Activated CD4-positive, alpha-beta memory T cell treated with anti-CD3 and anti-CD28 coated beads, Interleukin-2, amount 10 ng/mL, durations not matched to agents 7 days and 5 days (primary cell): ENCODE results near the gene KCNN3. TPM values are rescaled to one million over a fixed set of nuclear protein-coding genes. Genes with fewer than 3 reads are reported as not detected.

Source experiments
- CTCF ChIA-PET: fragments of 350-600 bp; sonication (Branson Sonifier 250); formaldehyde crosslinking; loops from one replicate; lab custom pipeline; 2021; ENCODE audit warnings: antibody characterized with exemption, inconsistent platforms; lab: Charles Lee
- POLR2A ChIA-PET: fragments of 350-600 bp; sonication (Branson Sonifier 250); formaldehyde crosslinking; loops from one replicate; lab custom pipeline; 2021; ENCODE audit warnings: antibody characterized with exemption; lab: Charles Lee
- DNase-seq: peaks from one replicate; pipeline ENCODE4 v3.0.0-alpha.2; 2020
- H3K27ac Mint-ChIP-seq: one replicate; pipeline ENCODE4 v1.8.0; 2021; ENCODE audit warnings: mild to moderate bottlenecking, mixed read lengths
- H3K27me3 Mint-ChIP-seq: one replicate; pipeline ENCODE4 v1.8.0; 2021; ENCODE audit warnings: mixed read lengths
- H3K36me3 Mint-ChIP-seq: one replicate; pipeline ENCODE4 v1.8.0; 2021; ENCODE audit warnings: low read depth, mixed read lengths
- H3K4me1 Mint-ChIP-seq: one replicate; pipeline ENCODE4 v1.8.0; 2021; ENCODE audit warnings: mixed read lengths
- H3K4me3 Mint-ChIP-seq: one replicate; pipeline ENCODE4 v1.8.0; 2021; ENCODE audit warnings: mild to moderate bottlenecking, mixed read lengths
- H3K9me3 Mint-ChIP-seq: one replicate; pipeline ENCODE4 v1.8.0; 2021; ENCODE audit warnings: mixed read lengths
- total RNA-seq, 2 experiments: library from RNA; stranded (reverse); gene quantifications; one replicate each; pipeline ENCODE4 v1.2.3, GENCODE V29; 2021

The KCNN3 gene
- total RNA-seq, 2 experiments from 2014 or later, result 0.10 TPM; not detected in 1

- CTCF ChIA-PET, result no interaction called here
- POLR2A ChIA-PET, result no interaction called here
- no peak for DNase-seq
Measured at GRCh38 chr1:154770897-154771594, 99.0 kb downstream of the KCNN3 start.

DNA sequence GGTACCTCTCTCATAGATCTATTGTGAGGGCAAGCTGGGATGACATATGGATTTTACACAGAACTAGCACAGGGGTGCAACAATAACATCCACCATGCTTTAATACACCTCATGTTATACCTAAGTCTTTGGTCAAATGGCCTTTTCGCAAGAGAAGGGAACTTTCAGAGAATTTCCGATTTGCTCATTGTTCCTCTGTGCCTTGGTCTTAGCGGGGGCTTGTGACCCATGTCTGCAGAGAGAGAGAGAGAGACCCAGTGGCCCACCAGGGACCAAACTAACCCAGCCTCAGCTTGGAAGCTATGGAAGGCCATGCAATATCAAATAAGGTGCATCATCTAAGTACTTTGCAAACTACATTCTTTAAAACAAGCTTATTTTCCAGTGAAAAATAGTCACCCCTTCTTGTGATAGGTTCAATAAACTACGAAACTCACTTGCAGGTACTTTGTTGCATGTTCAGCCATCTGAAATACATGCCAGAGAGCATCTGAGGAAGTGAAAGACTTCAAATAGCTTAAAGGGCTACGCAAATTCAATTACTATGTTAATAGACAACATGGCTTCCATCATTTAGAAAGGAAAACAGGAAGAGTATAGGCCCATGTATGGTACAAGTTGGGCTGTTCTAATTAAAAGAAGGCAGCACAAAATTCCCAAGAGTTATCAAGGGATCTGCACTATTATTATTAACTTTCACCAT, 100.7 kb downstream of the KCNN3 start:
- CTCF ChIA-PET, result interaction anchor here (0.6 to 1.7 kb wide), 4 partner anchors 8 to 718 kb away, joined by 3 to 5 read pairs (median 4); no protein-coding TSS in a partner anchor

More at GRCh38 chr1:154770897-154771594, 99.0 kb downstream of the KCNN3 start:
- Mint-ChIP-seq H3K4me3 (no peak overlapping the region), H3K36me3 (no peaks in the 10 kb centered on the region), H3K27ac (no peak overlapping the region), H3K4me1 (no peaks in the 10 kb centered on the region), H3K27me3 (peaks cover 11% of the 10 kb centered on the region), H3K9me3 (no peaks in the 10 kb centered on the region)

GRCh38 chr1:154768456-154769125, 101.5 kb downstream of the KCNN3 start:
- CTCF ChIA-PET, result interaction anchor here (1.4 to 1.7 kb wide), 3 partner anchors 8 to 23 kb away, joined by 4 to 5 read pairs (median 4); no protein-coding TSS in a partner anchor
- DNase-seq, result no peak
- Mint-ChIP-seq H3K4me3 (no peak overlapping the region), H3K9me3 (no peaks in the 10 kb centered on the region), H3K27ac (no peak overlapping the region), H3K4me1 (no peaks in the 10 kb centered on the region), H3K36me3 (no peaks in the 10 kb centered on the region), H3K27me3 (peaks cover 24% of the 10 kb centered on the region)
- POLR2A ChIA-PET, result no interaction called here

More for the DNA sequence above, 100.7 kb downstream of the KCNN3 start:
- POLR2A ChIA-PET, result interaction anchor here (1.0 kb wide), 1 partner anchor 15 kb away, joined by 3 read pairs; no protein-coding TSS in a partner anchor
- DNase-seq, result no peak
- no peaks in the 10 kb centered on the region for H3K36me3 Mint-ChIP-seq
- H3K27ac Mint-ChIP-seq, result no peak overlapping the region
- H3K27me3 Mint-ChIP-seq, result peaks cover 22% of the 10 kb centered on the region
- H3K4me3 Mint-ChIP-seq, result no peak overlapping the region
- no peaks in the 10 kb centered on the region for H3K4me1 Mint-ChIP-seq
- H3K9me3 Mint-ChIP-seq, result no peaks in the 10 kb centered on the region

GRCh38 chr1:154767315-154768240, 102.5 kb downstream of the KCNN3 start:
- H3K36me3 Mint-ChIP-seq, result no peaks in the 10 kb centered on the region
- H3K27ac Mint-ChIP-seq, result no peak overlapping the region
- H3K4me1 Mint-ChIP-seq, result no peaks in the 10 kb centered on the region
- no peaks in the 10 kb centered on the region for H3K9me3 Mint-ChIP-seq
- H3K4me3 Mint-ChIP-seq, result no peak overlapping the region
- CTCF ChIA-PET, result no interaction called here
- POLR2A ChIA-PET, result no interaction called here
- DNase-seq, result no peak
- peaks cover 30% of the 10 kb centered on the region for H3K27me3 Mint-ChIP-seq

- Mint-ChIP-seq H3K9me3 (no peaks in the 10 kb centered on the region), H3K36me3 (no peaks in the 10 kb centered on the region), H3K4me3 (no peak overlapping the region), H3K27me3 (peaks cover 35% of the 10 kb centered on the region), H3K27ac (no peak overlapping the region), H3K4me1 (no peaks in the 10 kb centered on the region)
- CTCF ChIA-PET, result no interaction called here
- POLR2A ChIA-PET, result no interaction called here
- no peak for DNase-seq
Measured at GRCh38 chr1:154765970-154766369, 104.1 kb downstream of the KCNN3 start.

- ChIA-PET CTCF (interaction anchor here (0.7 kb wide), 1 partner anchor 100 kb away, joined by 4 read pairs; no protein-coding TSS in a partner anchor), POLR2A (no interaction called here)
- Mint-ChIP-seq H3K36me3 (no peaks in the 10 kb centered on the region), H3K27me3 (peaks cover 35% of the 10 kb centered on the region), H3K27ac (no peak overlapping the region), H3K9me3 (no peaks in the 10 kb centered on the region), H3K4me1 (peaks cover 5% of the 10 kb centered on the region), H3K4me3 (no peak overlapping the region)
- no peak for DNase-seq
Measured at GRCh38 chr1:154764773-154765172, 105.3 kb downstream of the KCNN3 start.

- Mint-ChIP-seq H3K9me3 (no peaks in the 10 kb centered on the region), H3K27ac (no peak overlapping the region), H3K4me3 (no peak overlapping the region), H3K4me1 (peaks cover 11% of the 10 kb centered on the region), H3K27me3 (peaks cover 35% of the 10 kb centered on the region), H3K36me3 (no peaks in the 10 kb centered on the region)
- DNase-seq, result no peak
- ChIA-PET CTCF (no interaction called here), POLR2A (no interaction called here)
Measured at GRCh38 chr1:154764181-154764580, 105.9 kb downstream of the KCNN3 start.

DNA sequence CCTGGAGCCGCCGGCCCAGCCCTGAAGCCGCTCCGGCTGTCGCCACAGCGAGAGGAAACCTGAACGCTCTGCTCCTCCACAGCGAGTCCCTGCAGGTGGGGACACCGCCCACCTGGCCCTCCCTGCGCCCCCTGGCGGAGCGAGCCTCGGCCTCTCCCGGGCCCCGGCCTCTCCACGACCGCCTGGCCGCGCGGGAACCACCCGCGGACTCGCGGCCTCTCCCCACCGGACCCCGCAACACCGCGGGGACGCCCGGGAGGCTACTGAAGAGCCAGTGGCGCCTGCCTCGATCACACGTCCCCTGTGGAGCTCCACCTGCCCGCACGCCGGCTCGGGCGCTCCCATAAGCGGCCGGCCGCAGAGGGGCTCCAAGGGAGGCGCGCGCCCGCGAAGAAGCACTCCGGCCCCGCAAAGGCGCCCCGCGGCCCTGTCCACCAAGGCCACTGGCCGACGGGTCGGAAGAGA, 109.6 kb downstream of the KCNN3 start:
- ChIA-PET POLR2A (interaction anchor here (1.1 to 1.6 kb wide), 2 partner anchors 11 to 31 kb away, joined by 3 to 5 read pairs; no protein-coding TSS in a partner anchor), CTCF (interaction anchor here (0.7 to 3.0 kb wide), 23 partner anchors 9 to 279 kb away, joined by 3 to 19 read pairs (median 4); partner anchors contain the start of gene KCNN3)
- Mint-ChIP-seq H3K9me3 (no peaks in the 10 kb centered on the region), H3K36me3 (no peaks in the 10 kb centered on the region), H3K27ac (no peak overlapping the region), H3K4me3 (peak overlapping the region; percentile 40), H3K4me1 (peaks cover 34% of the 10 kb centered on the region), H3K27me3 (peaks cover 36% of the 10 kb centered on the region)
- DNase-seq, result peak; percentile 80

- H3K36me3 Mint-ChIP-seq, result no peaks in the 10 kb centered on the region
- ChIA-PET CTCF (interaction anchor here (0.6 to 3.0 kb wide), 18 partner anchors 9 to 478 kb away, joined by 3 to 19 read pairs (median 4); no protein-coding TSS in a partner anchor), POLR2A (interaction anchor here (1.0 to 1.1 kb wide), 2 partner anchors 11 to 14 kb away, joined by 3 read pairs; no protein-coding TSS in a partner anchor)
- H3K27ac Mint-ChIP-seq, result no peak overlapping the region
- no peak for DNase-seq
- no peak overlapping the region for H3K4me3 Mint-ChIP-seq
- peaks cover 35% of the 10 kb centered on the region for H3K27me3 Mint-ChIP-seq
- peaks cover 36% of the 10 kb centered on the region for H3K4me1 Mint-ChIP-seq
- H3K9me3 Mint-ChIP-seq, result no peaks in the 10 kb centered on the region
Measured at GRCh38 chr1:154759793-154760192, 110.3 kb downstream of the KCNN3 start.

DNA sequence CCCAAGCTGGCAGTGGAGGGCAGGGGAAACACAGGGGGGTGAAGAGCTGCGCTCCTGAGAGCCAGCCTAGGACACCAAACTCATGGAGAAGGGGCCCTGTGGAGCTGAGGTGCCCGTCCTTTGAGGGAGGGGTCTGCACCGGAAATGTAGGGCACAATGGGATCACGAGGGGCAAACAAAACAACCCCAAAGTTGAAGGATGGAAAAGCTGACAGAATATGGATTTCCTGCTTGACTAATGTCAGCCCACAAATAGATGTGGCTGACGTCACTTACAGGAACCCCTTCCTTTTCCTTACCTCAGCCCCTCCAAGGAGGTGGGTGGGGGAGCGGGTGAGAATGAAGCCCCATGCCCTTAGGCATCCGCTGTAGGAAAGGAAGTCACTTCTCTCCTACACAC, 110.9 kb downstream of the KCNN3 start:
- Mint-ChIP-seq H3K27ac (peak overlapping the region; percentile 20), H3K9me3 (no peaks in the 10 kb centered on the region), H3K36me3 (no peaks in the 10 kb centered on the region), H3K27me3 (peaks cover 38% of the 10 kb centered on the region), H3K4me3 (peak overlapping the region; percentile 14), H3K4me1 (peaks cover 36% of the 10 kb centered on the region)
- ChIA-PET POLR2A (interaction anchor here (1.0 to 1.1 kb wide), 2 partner anchors 11 to 14 kb away, joined by 3 read pairs; no protein-coding TSS in a partner anchor), CTCF (interaction anchor here (0.6 to 3.0 kb wide), 4 partner anchors 9 to 477 kb away, joined by 3 to 17 read pairs (median 8); no protein-coding TSS in a partner anchor)
- peak; percentile 64 for DNase-seq

- H3K9me3 Mint-ChIP-seq, result no peaks in the 10 kb centered on the region
- H3K27me3 Mint-ChIP-seq, result peaks cover 39% of the 10 kb centered on the region
- H3K4me3 Mint-ChIP-seq, result no peak overlapping the region
- no peaks in the 10 kb centered on the region for H3K36me3 Mint-ChIP-seq
- ChIA-PET CTCF (interaction anchor here (0.5 kb wide), 1 partner anchor 194 kb away, joined by 3 read pairs; no protein-coding TSS in a partner anchor), POLR2A (no interaction called here)
- H3K27ac Mint-ChIP-seq, result no peak overlapping the region
- no peak for DNase-seq
- H3K4me1 Mint-ChIP-seq, result peaks cover 36% of the 10 kb centered on the region
Measured at GRCh38 chr1:154758346-154758745, 111.7 kb downstream of the KCNN3 start.
